Activated CD8-positive, alpha-beta T cell treated with anti-CD3 and anti-CD28 coated beads, Interleukin-2, amount 10 ng/mL, durations not matched to agents 7 days and 5 days (primary cell): ENCODE measurements around the gene CCDC183. TPM values are rescaled to one million over a fixed set of nuclear protein-coding genes. Genes with fewer than 3 reads are reported as not detected.
"Not testable (repeated sequence)": the region's sequence is repeated elsewhere in the genome, so short reads cannot be mapped to it uniquely, and the experiment has no call there.

Source experiments
- ATAC-seq: fragments of 150-1000 bp; cut with Tn5 transposase; one replicate; pipeline ENCODE4 v1.10.0; 2021; ENCODE audit warnings: moderate library complexity
- CTCF ChIA-PET: fragments of 350-600 bp; sonication (Branson Sonifier 250); formaldehyde crosslinking; loops from one replicate; lab custom pipeline; 2021; ENCODE audit warnings: antibody characterized with exemption; lab: Charles Lee
- POLR2A ChIA-PET: fragments of 350-600 bp; sonication (Branson Sonifier 250); formaldehyde crosslinking; loops from one replicate; lab custom pipeline; 2021; ENCODE audit warnings: antibody characterized with exemption; lab: Charles Lee
- DNase-seq: peaks from one replicate; pipeline ENCODE4 v3.0.0-alpha.2; 2020
- H3K27ac Mint-ChIP-seq: one replicate; pipeline ENCODE4 v1.8.0; 2021; ENCODE audit warnings: mild to moderate bottlenecking, mixed read lengths
- H3K27me3 Mint-ChIP-seq: one replicate; pipeline ENCODE4 v1.8.0; 2021; ENCODE audit warnings: low read depth, mixed read lengths
- H3K36me3 Mint-ChIP-seq: one replicate; pipeline ENCODE4 v1.8.0; 2021; ENCODE audit warnings: low read depth, mixed read lengths
- H3K4me1 Mint-ChIP-seq: one replicate; pipeline ENCODE4 v1.8.0; 2021; ENCODE audit warnings: low read depth, mixed read lengths
- H3K4me3 Mint-ChIP-seq: one replicate; pipeline ENCODE4 v1.8.0; 2021; ENCODE audit warnings: mild to moderate bottlenecking, mixed read lengths
- H3K9me3 Mint-ChIP-seq: one replicate; pipeline ENCODE4 v1.8.0; 2022; ENCODE audit warnings: mixed read lengths; ENCODE audit not compliant: insufficient read depth
- total RNA-seq, 2 experiments: library from RNA; stranded (reverse); gene quantifications; one replicate each; pipeline ENCODE4 v1.2.3, GENCODE V29; 2021

The CCDC183 gene
- total RNA-seq, 2 experiments from 2014 or later: 0.26 to 0.44 TPM

DNA sequence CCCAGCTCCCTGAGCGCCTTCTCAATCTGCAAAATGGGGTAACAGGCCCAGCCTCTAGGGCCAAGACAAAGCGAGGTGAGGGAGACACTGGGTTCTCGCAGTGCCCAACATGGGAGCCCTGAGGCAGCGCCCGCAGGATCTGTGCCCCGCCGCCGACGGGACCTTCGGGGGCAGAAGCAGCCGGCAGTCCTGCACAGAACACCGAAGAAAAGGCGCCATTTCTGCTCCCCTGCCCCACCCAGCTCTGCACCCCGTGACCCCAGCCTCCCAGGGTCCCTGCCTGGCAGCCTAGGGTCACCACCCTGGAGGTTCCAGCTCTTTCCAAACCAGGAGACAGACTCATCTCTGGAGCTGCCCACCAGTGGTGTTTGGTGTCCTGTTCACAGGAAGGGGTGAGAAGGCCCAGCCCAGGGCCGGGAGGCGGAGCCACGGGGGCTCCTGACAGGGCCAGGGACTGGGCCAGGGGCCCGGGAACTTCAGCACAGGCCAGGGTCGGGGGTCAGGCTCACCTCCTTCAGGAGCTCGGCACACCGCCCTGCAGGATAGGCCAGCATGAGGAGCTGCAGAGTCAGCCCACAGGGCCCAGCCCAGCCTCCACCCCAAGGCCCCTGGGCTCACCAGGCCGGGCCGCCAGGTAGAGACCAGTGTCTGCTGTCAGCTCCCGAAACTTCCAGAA, 41.4 kb upstream of the CCDC183 start:
- H3K4me1 Mint-ChIP-seq: peaks cover 6% of the 10 kb centered on the region
- H3K9me3 Mint-ChIP-seq: peaks cover 9% of the 10 kb centered on the region
- H3K4me3 Mint-ChIP-seq: no peak overlapping the region
- POLR2A ChIA-PET: no interaction called here
- H3K27ac Mint-ChIP-seq: no peak overlapping the region
- ATAC-seq (no peak), DNase-seq (no peak)
- CTCF ChIA-PET: no interaction called here
- H3K27me3 Mint-ChIP-seq: peaks cover 9% of the 10 kb centered on the region
- H3K36me3 Mint-ChIP-seq: peaks cover 12% of the 10 kb centered on the region

DNA sequence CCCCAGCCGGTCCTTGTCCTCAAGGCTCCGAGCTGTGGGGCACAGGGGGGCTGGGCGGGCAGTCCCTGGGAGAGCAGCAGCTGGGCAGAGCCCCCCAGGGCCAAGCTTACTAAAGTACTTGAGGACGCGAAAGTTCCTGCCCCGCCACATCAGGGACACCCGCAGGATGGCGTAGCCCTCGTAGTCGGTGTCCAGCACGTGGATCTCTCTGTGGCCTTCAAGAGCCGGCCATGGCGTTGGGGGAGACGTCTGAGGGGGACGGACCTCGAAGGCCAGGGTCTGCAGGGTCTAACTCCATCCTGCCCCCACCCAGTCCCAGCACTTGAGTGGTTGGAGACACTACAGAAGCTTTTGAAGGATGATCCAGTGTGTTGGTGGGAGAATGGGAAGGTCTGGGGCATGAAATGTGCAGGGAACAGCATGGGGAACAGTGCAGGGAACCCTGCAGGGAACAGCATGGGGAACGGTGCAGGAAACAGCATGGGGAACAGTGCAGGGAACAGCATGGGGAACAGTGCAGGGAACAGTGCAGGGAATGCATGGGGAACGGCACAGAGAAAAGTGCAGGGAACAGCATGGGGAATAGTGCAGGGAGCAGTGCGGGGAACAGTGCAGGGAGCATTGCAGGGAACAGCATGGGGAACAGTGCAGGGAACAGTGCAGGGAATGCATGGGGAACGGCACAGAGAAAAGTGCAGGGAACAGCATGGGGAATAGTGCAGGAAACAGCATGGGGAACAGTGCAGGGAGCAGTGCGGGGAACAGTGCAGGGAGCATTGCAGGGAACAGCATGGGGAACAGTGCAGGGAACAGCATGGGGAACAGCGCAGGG, 40.6 kb upstream of the CCDC183 start:
- H3K4me3 Mint-ChIP-seq, POLR2A ChIA-PET, H3K27me3 Mint-ChIP-seq, DNase-seq, H3K9me3 Mint-ChIP-seq, ATAC-seq, CTCF ChIA-PET, H3K27ac Mint-ChIP-seq, H3K4me1 Mint-ChIP-seq: not testable (repeated sequence)
- H3K36me3 Mint-ChIP-seq: peaks cover 12% of the 10 kb centered on the region

DNA sequence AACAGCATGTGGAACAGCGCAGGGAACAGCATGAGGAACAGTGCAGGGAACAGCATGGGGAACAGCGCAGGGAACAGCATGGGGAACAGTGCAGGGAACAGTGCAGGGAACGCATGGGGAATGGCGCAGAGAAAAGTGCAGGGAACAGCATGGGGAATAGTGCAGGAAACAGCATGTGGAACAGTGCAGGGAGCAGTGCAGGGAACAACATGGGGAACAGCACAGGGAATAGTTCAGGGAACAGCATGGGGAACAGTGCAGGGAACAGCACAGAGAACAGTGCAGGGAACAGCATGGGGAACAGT, 40.1 kb upstream of the CCDC183 start:
- ChIA-PET POLR2A (no interaction called here), CTCF (no interaction called here)
- Mint-ChIP-seq H3K27me3 (peaks cover 9% of the 10 kb centered on the region), H3K36me3 (peaks cover 12% of the 10 kb centered on the region), H3K4me3 (no peak overlapping the region), H3K4me1 (no peaks in the 10 kb centered on the region), H3K9me3 (peaks cover 9% of the 10 kb centered on the region), H3K27ac (no peak overlapping the region)
- DNase-seq: no peak
- ATAC-seq: no peak

DNA sequence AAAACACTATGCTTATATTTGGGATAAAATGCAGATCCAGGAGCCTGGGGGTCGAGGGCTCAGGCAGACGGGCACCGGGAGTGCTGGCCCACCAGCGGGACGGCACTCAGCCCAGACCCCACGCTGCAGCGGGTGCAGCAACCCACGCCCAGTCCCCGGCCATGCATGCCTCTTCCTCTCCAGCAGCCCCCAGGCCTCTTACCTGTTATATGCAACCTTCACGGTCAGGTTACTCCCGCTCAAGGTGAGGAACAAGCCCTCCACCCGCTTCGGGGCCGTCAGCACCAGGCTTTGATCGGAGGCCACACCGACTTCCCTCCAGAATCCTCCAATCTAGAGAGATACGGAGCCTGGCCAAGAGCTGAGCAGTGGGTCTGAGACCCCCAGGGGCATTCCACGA, 39.3 kb upstream of the CCDC183 start:
- peaks cover 5% of the 10 kb centered on the region for H3K36me3 Mint-ChIP-seq
- H3K4me3 Mint-ChIP-seq: no peak overlapping the region
- ChIA-PET CTCF (interaction anchor here (1.4 kb wide), 1 partner anchor 10 kb away, joined by 4 read pairs; no protein-coding TSS in a partner anchor), POLR2A (no interaction called here)
- DNase-seq (no peak), ATAC-seq (no peak)
- H3K4me1 Mint-ChIP-seq: no peaks in the 10 kb centered on the region
- peaks cover 6% of the 10 kb centered on the region for H3K27me3 Mint-ChIP-seq
- H3K27ac Mint-ChIP-seq: no peak overlapping the region
- H3K9me3 Mint-ChIP-seq: peaks cover 9% of the 10 kb centered on the region

DNA sequence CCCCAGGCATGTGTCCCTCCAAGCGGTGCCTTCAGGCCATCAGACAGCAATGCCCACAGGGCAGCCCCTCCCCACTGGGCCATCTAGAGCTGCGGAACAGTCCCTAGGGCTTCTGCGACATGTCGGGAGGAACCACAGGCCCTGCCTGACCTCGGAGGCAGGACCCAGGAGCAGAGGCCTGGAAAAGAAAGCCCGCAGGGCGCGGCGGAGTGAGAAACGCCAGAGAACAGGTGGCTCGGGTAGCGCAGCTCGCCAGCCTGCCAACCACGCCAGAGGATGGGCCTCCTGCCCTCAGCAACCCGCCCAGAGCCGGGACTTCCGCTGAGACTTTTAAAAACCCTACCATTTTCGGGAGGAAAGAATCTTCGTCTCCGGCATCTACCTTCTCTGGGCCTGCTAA, 38.8 kb upstream of the CCDC183 start:
- ChIA-PET POLR2A (no interaction called here), CTCF (interaction anchor here (0.6 to 1.5 kb wide), 4 partner anchors 9 to 161 kb away, joined by 3 to 4 read pairs (median 4); no protein-coding TSS in a partner anchor)
- Mint-ChIP-seq H3K9me3 (peaks cover 7% of the 10 kb centered on the region), H3K4me3 (no peak overlapping the region), H3K4me1 (no peaks in the 10 kb centered on the region), H3K27me3 (peaks cover 2% of the 10 kb centered on the region), H3K27ac (no peak overlapping the region), H3K36me3 (peaks cover 2% of the 10 kb centered on the region)
- no peak for DNase-seq
- ATAC-seq: no peak

DNA sequence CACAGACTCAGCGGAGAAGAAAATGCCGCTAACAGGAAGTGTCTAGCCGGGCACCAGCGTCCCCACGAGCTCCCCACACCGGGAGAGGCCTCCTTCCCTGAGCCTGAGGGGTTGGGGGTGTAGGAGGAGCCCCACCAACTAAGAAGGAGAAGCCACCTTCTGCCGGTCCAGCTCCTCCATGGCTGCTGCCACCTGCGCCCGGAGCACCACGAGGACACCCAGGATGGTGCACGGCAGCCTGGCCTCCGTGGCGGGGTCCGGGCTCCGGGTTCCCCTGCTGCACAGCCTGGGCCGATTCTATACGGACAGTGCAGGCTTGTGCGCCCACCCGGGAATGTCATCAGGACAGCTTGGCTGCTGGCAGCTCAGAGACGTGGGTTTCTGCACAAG, 38.4 kb upstream of the CCDC183 start:
- no peaks in the 10 kb centered on the region for H3K27me3 Mint-ChIP-seq
- no peaks in the 10 kb centered on the region for H3K4me1 Mint-ChIP-seq
- H3K27ac Mint-ChIP-seq: no peak overlapping the region
- DNase-seq: no peak
- no peaks in the 10 kb centered on the region for H3K36me3 Mint-ChIP-seq
- CTCF ChIA-PET: interaction anchor here (0.6 to 1.5 kb wide), 4 partner anchors 9 to 160 kb away, joined by 3 to 4 read pairs (median 4); no protein-coding TSS in a partner anchor
- POLR2A ChIA-PET: no interaction called here
- H3K4me3 Mint-ChIP-seq: no peak overlapping the region
- ATAC-seq: no peak
- H3K9me3 Mint-ChIP-seq: peaks cover 2% of the 10 kb centered on the region

DNA sequence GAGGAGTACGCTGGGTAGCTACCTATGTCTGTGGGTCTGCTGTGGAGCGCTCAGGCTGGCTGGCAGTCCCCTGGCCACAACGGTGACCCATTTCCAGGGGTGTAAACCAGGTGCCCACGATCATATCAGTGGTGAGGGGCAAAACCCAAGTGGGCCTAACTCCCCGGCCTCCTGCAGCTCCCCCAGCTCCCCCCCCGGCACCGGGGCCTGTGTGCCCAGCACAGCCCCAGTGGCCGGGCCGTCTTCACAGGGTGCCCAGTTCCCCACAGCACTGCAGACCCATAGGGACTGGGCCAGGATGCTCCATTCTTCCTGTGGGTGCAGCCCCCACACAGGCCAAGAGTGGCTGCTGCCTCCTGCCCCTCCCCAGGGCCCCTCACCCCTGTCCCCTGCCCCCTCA, 37.1 kb upstream of the CCDC183 start:
- ChIA-PET POLR2A (no interaction called here), CTCF (interaction anchor here (2.2 kb wide), 1 partner anchor 19 kb away, joined by 9 read pairs; no protein-coding TSS in a partner anchor)
- no peaks in the 10 kb centered on the region for H3K9me3 Mint-ChIP-seq
- H3K27ac Mint-ChIP-seq: no peak overlapping the region
- H3K36me3 Mint-ChIP-seq: no peaks in the 10 kb centered on the region
- no peak for ATAC-seq
- no peaks in the 10 kb centered on the region for H3K4me1 Mint-ChIP-seq
- no peak for DNase-seq
- H3K4me3 Mint-ChIP-seq: no peak overlapping the region
- no peaks in the 10 kb centered on the region for H3K27me3 Mint-ChIP-seq

DNA sequence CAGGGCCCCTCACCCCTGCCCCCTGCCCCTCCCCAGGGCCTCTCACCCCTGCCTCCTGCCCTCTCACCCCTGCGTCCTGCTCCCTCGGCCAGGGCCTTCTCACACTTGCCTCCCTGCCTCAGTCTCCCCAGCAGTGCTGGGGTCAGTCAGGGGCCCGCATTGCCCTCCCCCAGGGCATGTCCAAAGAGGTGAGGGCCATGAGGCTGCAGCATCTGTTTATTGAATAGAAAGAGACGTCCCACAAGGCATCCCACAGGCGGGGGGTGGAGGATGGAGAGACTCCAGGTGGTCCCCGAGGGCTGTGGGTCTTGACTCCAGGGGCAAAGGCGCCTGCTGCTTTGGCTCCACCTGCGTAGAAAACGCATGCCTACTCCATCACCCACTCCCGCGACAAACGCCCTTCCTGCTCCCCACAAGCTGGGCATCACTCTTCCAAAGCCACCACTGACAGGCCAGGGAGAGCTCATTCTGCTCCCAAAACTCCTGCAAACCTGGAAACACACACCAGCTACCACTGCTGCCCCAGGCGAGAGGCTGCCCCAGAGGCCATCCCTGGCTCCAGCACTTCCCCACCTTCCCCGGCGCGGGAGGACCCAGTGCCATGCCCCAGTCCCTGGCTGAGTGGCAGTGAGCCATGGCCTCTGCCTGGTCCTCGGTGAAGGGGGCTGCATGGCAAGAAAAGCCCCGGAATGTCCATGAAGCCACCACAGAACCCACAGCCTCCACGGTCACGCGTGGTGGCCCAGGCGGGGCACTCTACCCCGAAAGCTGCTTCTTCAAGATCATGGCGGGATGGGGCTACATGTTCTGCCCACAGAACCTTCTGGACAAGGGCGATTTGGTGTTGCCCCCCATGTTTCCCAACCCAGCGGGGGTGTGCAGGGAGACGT, 36.5 kb upstream of the CCDC183 start:
- DNase-seq (no peak), ATAC-seq (no peak)
- CTCF ChIA-PET: interaction anchor here (1.9 to 2.2 kb wide), 2 partner anchors 9 to 18 kb away, joined by 8 to 9 read pairs; no protein-coding TSS in a partner anchor
- Mint-ChIP-seq H3K4me1 (no peaks in the 10 kb centered on the region), H3K36me3 (no peaks in the 10 kb centered on the region), H3K9me3 (no peaks in the 10 kb centered on the region), H3K27ac (no peak overlapping the region), H3K27me3 (no peaks in the 10 kb centered on the region), H3K4me3 (no peak overlapping the region)
- POLR2A ChIA-PET: no interaction called here

DNA sequence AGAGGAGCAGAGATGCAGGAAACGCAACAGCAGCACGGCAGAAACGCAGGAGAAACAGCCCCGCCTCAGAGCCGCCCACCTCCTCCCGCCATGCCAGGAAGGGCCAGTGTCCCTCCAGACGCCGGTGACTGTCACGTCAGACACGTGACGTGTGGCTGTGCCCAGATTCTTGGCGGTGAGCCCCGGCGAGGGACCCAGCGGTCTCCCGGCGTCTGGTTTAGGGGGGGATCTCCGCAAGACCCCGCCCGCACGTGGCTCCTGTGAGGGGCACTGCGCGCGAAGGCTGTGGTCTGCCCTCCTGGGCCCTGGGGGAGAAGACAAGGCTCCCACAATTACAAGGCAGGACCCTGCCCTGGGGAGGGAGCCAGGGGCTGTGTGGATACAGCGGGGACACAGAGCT, 35.7 kb upstream of the CCDC183 start:
- H3K27me3 Mint-ChIP-seq: no peaks in the 10 kb centered on the region
- no peak for ATAC-seq
- ChIA-PET CTCF (interaction anchor here (0.5 to 2.2 kb wide), 3 partner anchors 9 to 17 kb away, joined by 4 to 9 read pairs (median 8); no protein-coding TSS in a partner anchor), POLR2A (no interaction called here)
- peaks cover 1% of the 10 kb centered on the region for H3K4me1 Mint-ChIP-seq
- no peak overlapping the region for H3K4me3 Mint-ChIP-seq
- no peaks in the 10 kb centered on the region for H3K36me3 Mint-ChIP-seq
- DNase-seq: no peak
- H3K9me3 Mint-ChIP-seq: no peaks in the 10 kb centered on the region
- H3K27ac Mint-ChIP-seq: no peak overlapping the region

DNA sequence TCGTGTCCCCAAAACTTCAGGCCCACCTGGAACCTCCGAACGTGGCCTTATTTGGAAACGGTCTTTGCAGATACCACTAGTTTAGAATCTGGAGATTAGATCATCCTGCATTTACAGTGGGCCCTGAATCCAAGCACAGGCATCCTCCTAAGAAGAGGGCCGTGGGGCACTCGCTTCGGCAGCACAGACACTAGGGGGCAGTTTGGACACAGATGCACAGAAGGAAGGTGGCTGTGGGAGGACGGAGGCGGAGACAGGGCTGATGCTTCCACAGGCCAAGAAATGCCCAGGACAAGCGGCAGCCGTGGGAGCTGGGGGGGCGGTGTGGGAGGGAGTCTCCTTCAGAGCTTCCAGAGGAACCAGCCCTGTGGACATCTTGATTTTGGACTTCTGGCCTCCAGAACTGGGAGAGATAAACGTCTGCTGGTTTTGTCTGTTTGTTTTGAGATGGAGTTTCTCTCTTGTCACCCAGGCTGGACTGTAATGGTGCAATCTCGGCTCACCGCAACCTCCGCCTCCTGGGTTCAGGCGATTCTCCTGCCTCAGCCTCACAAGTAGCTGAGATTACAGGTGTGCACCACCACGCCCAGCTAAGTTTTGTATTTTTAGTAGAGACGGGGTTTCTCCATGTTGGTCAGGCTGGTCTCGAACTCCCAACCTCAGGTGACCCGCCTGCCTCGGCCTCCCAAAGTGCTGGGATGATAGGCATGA, 35.1 kb upstream of the CCDC183 start:
- H3K27me3 Mint-ChIP-seq, H3K27ac Mint-ChIP-seq, H3K4me1 Mint-ChIP-seq, H3K9me3 Mint-ChIP-seq, H3K4me3 Mint-ChIP-seq, H3K36me3 Mint-ChIP-seq, POLR2A ChIA-PET: not testable (repeated sequence)
- peak; percentile 42 for ATAC-seq
- CTCF ChIA-PET: interaction anchor here (0.5 to 2.2 kb wide), 3 partner anchors 10 to 17 kb away, joined by 4 to 9 read pairs (median 8); no protein-coding TSS in a partner anchor
- DNase-seq: peak; percentile 46

DNA sequence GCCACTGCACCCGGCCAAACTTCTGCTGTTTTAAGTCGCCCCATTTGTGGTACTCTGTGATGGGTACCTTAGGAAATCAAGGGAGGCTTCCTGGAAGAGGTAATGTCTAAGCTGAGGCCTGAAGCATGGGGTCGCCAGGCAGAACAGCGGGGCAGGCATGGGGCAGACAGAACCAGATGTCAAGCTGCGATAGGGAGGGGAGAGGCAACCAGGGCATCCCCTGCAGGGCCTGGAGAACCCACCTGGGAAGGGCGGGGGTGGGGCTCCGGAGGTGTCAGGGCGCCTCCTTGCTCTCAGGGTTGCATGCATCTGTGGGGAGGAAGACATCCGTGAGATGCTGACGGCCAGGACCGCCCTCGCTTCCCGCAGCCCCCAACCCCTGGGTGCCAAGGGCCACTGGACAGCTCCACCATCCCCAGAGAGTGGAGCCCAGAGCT, 34.6 kb upstream of the CCDC183 start:
- ChIA-PET CTCF (interaction anchor here (1.9 to 2.2 kb wide), 2 partner anchors 11 to 16 kb away, joined by 8 to 9 read pairs; no protein-coding TSS in a partner anchor), POLR2A (no interaction called here)
- Mint-ChIP-seq H3K4me3 (no peak overlapping the region), H3K36me3 (no peaks in the 10 kb centered on the region), H3K27me3 (no peaks in the 10 kb centered on the region), H3K4me1 (peaks cover 6% of the 10 kb centered on the region), H3K27ac (no peak overlapping the region), H3K9me3 (no peaks in the 10 kb centered on the region)
- ATAC-seq (no peak), DNase-seq (no peak)
